BLaER1 (cell line): ENCODE results near the gene ADGRD1.

Experiments used
- H3K27ac ChIP-seq: shearing (Covaris generic); formaldehyde crosslinking; 2 replicates; pipeline ENCODE4 v1.8.1; 2022
- H3K27me3 ChIP-seq: shearing (Covaris generic); formaldehyde crosslinking; 2 replicates; pipeline ENCODE4 v1.8.1; 2022
- H3K36me3 ChIP-seq: shearing (Covaris generic); formaldehyde crosslinking; 2 replicates; pipeline ENCODE4 v1.8.1; 2022
- H3K4me1 ChIP-seq: shearing (Covaris generic); formaldehyde crosslinking; 2 replicates; pipeline ENCODE4 v1.8.1; 2022
- H3K4me2 ChIP-seq: shearing (Covaris generic); formaldehyde crosslinking; 2 replicates; pipeline ENCODE4 v1.8.1; 2022
- H3K4me3 ChIP-seq: shearing (Covaris generic); formaldehyde crosslinking; 2 replicates; pipeline ENCODE4 v1.8.1; 2022
- H3K9ac ChIP-seq: shearing (Covaris generic); formaldehyde crosslinking; 2 replicates; pipeline ENCODE4 v1.8.1; 2022
- H3K9me3 ChIP-seq: shearing (Covaris generic); formaldehyde crosslinking; 2 replicates; pipeline ENCODE4 v1.8.1; 2022
- H4K20me1 ChIP-seq: shearing (Covaris generic); formaldehyde crosslinking; 2 replicates; pipeline ENCODE4 v1.8.1; 2022
- Cebpa-rat ChIP-seq: shearing (Covaris generic); IDR thresholded peaks from 2 replicates; pipeline ENCODE4 v1.8.1; 2022

The ADGRD1 gene

GRCh38 chr12:131141514-131141913, 187.8 kb downstream of the ADGRD1 start:
- Histone ChIP-seq H3K27me3 (no peaks in the 10 kb centered on the region), H4K20me1 (no peaks in the 10 kb centered on the region), H3K4me3 (no peak overlapping the region), H3K9ac (no peak overlapping the region), H3K36me3 (no peaks in the 10 kb centered on the region; the same call in 1 of the 2 replicates), H3K9me3 (no peaks in the 10 kb centered on the region), H3K4me2 (peak overlapping the region; percentile 9; the same call in 1 of the 2 replicates), H3K27ac (no peak overlapping the region), H3K4me1 (peaks cover 51% of the 10 kb centered on the region)
- TF ChIP-seq Cebpa-rat = no peak

DNA sequence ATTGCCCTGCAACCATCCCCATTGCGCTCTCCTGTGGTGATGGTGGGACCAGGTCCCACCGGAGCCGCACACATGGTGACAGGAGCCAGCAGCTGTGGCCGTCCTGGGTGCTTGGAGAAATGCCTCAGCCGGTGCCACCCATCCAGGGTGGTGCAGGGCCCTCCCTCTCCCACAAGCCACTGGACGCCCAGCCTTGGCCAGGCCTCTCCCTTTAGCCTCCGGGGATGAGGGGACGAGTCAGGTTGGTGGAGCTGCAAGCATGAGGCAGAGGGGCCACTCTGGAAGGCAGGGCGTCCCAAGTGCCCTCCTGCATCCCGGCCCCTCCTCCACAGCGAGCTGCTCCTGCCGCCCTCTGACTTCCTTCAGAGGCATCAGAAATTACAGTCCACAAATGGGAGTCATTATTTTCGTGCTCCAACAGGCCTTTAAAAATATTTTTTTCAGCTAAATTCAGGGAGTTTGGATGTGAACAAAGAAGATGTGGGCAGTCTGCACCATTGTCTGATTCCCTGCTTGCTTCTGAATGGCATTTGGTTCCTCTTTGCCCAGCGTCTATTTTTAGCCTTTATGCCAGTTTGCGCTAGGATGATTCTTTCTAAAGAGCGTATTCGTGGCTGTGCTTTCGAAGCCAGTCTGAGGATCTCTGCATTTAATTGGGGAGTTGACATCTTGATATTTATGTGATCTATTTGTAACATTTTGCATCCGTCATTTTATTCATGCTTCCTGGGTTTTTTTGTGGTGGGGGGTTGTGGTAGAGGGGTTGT, 189.4 kb downstream of the ADGRD1 start:
- no peak for TF ChIP-seq Cebpa-rat
- peak overlapping the region; percentile 89 for H3K4me2 ChIP-seq

GRCh38 chr12:131146173-131146675, 192.5 kb downstream of the ADGRD1 start:
- no peak for TF ChIP-seq Cebpa-rat
- no peak overlapping the region for H3K4me3 ChIP-seq
- H3K4me1 ChIP-seq = peaks cover 49% of the 10 kb centered on the region
- H3K36me3 ChIP-seq = no peaks in the 10 kb centered on the region
- no peak overlapping the region for H3K9ac ChIP-seq
- H3K4me2 ChIP-seq = peak overlapping the region; percentile 70
- H4K20me1 ChIP-seq = no peaks in the 10 kb centered on the region
- no peaks in the 10 kb centered on the region for H3K27me3 ChIP-seq
- H3K9me3 ChIP-seq = no peaks in the 10 kb centered on the region
- H3K27ac ChIP-seq = peak overlapping the region; percentile 23; the same call in 1 of the 2 replicates

More for the DNA sequence above, 189.4 kb downstream of the ADGRD1 start:
- Histone ChIP-seq H3K4me1 (peaks cover 66% of the 10 kb centered on the region), H3K36me3 (no peaks in the 10 kb centered on the region), H3K9me3 (no peaks in the 10 kb centered on the region), H3K4me3 (peak overlapping the region; percentile 4), H3K9ac (no peak overlapping the region), H3K27me3 (no peaks in the 10 kb centered on the region), H4K20me1 (no peaks in the 10 kb centered on the region), H3K27ac (peak overlapping the region; percentile 62; the same call in 1 of the 2 replicates)

GRCh38 chr12:131147293-131147692, 193.6 kb downstream of the ADGRD1 start:
- Histone ChIP-seq H3K36me3 (no peaks in the 10 kb centered on the region), H3K9ac (no peak overlapping the region), H3K4me3 (no peak overlapping the region), H3K4me2 (peak overlapping the region; percentile 70), H3K4me1 (peaks cover 42% of the 10 kb centered on the region), H4K20me1 (no peaks in the 10 kb centered on the region), H3K9me3 (no peaks in the 10 kb centered on the region), H3K27ac (no peak overlapping the region), H3K27me3 (no peaks in the 10 kb centered on the region)
- no peak for TF ChIP-seq Cebpa-rat

GRCh38 chr12:131147894-131148293, 194.2 kb downstream of the ADGRD1 start:
- H3K27me3 ChIP-seq = no peaks in the 10 kb centered on the region
- no peak overlapping the region for H3K9ac ChIP-seq
- no peaks in the 10 kb centered on the region for H3K36me3 ChIP-seq
- H3K4me1 ChIP-seq = peaks cover 37% of the 10 kb centered on the region
- H3K27ac ChIP-seq = no peak overlapping the region
- H3K4me2 ChIP-seq = no peak overlapping the region
- H4K20me1 ChIP-seq = no peaks in the 10 kb centered on the region
- no peak for TF ChIP-seq Cebpa-rat
- H3K9me3 ChIP-seq = no peaks in the 10 kb centered on the region
- H3K4me3 ChIP-seq = no peak overlapping the region

- no peaks in the 10 kb centered on the region for H4K20me1 ChIP-seq
- no peaks in the 10 kb centered on the region for H3K9me3 ChIP-seq
- no peak overlapping the region for H3K4me2 ChIP-seq
- peaks cover 14% of the 10 kb centered on the region for H3K4me1 ChIP-seq
- H3K9ac ChIP-seq = no peak overlapping the region
- no peak overlapping the region for H3K4me3 ChIP-seq
- H3K27ac ChIP-seq = no peak overlapping the region
- H3K27me3 ChIP-seq = no peaks in the 10 kb centered on the region
- no peaks in the 10 kb centered on the region for H3K36me3 ChIP-seq
- TF ChIP-seq Cebpa-rat = no peak
Measured at GRCh38 chr12:131151558-131152345, 198.0 kb downstream of the ADGRD1 start.

DNA sequence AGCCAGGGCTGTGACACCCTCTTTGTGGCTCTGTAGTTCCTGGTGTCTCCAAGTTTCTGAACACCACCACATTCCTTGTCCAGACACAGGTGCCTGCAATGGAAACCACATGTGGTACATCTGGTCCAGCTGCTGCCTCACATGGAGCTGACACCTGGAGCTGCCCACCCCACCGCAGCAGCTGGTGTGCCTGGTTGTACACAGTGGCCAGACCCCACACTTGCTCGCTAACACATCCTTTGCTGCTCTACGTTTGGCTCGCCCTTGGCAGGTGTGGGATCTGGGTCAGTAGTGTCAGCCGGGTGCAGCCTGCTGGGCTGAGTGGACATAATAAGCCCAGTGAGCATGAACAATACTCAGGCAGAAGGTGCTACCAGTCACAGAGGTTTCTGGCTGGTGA, 198.9 kb downstream of the ADGRD1 start:
- Histone ChIP-seq H3K9ac (no peak overlapping the region), H3K4me2 (no peak overlapping the region), H3K27ac (no peak overlapping the region), H3K27me3 (no peaks in the 10 kb centered on the region), H3K4me1 (peaks cover 6% of the 10 kb centered on the region; the same call in 1 of the 2 replicates), H3K4me3 (no peak overlapping the region), H3K36me3 (no peaks in the 10 kb centered on the region), H4K20me1 (no peaks in the 10 kb centered on the region), H3K9me3 (no peaks in the 10 kb centered on the region)
- no peak for TF ChIP-seq Cebpa-rat

- no peak overlapping the region for H3K4me3 ChIP-seq
- no peak overlapping the region for H3K4me2 ChIP-seq
- no peaks in the 10 kb centered on the region for H4K20me1 ChIP-seq
- TF ChIP-seq Cebpa-rat = no peak
- H3K27me3 ChIP-seq = no peaks in the 10 kb centered on the region
- no peaks in the 10 kb centered on the region for H3K36me3 ChIP-seq
- no peak overlapping the region for H3K27ac ChIP-seq
- no peak overlapping the region for H3K9ac ChIP-seq
- H3K9me3 ChIP-seq = no peaks in the 10 kb centered on the region
- H3K4me1 ChIP-seq = peaks cover 2% of the 10 kb centered on the region; the same call in 1 of the 2 replicates
Measured at GRCh38 chr12:131153016-131153415, 199.3 kb downstream of the ADGRD1 start.

- Histone ChIP-seq H3K27ac (no peak overlapping the region), H3K9me3 (no peaks in the 10 kb centered on the region), H4K20me1 (no peaks in the 10 kb centered on the region), H3K4me3 (no peak overlapping the region), H3K9ac (no peak overlapping the region), H3K27me3 (no peaks in the 10 kb centered on the region), H3K4me1 (no peaks in the 10 kb centered on the region), H3K4me2 (no peak overlapping the region), H3K36me3 (no peaks in the 10 kb centered on the region)
- no peak for TF ChIP-seq Cebpa-rat
Measured at GRCh38 chr12:131153956-131154355, 200.2 kb downstream of the ADGRD1 start.

DNA sequence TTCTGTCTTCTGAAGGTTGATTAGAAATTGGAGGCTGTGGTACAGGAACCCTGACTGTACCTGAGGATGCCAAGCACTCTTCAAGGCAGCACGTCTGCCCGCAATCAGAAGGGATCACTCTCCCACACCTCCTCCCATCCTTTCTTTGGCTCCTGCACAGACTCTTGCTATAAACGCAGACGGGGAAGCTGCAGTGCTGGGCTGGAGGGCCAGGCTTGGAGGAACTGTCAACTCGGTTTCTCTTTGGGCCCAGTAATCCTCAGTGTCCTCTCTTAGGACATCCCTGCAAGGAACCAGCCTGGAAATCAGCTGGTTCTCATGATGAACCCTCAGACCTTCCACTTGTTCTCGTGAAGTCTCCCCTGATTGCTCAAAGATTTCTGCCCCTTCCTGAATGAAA, 201.4 kb downstream of the ADGRD1 start:
- no peaks in the 10 kb centered on the region for H3K4me1 ChIP-seq
- no peak overlapping the region for H3K4me3 ChIP-seq
- no peaks in the 10 kb centered on the region for H3K27me3 ChIP-seq
- no peak overlapping the region for H3K4me2 ChIP-seq
- H3K9ac ChIP-seq = no peak overlapping the region; the same call in 1 of the 2 replicates
- H3K36me3 ChIP-seq = no peaks in the 10 kb centered on the region
- H4K20me1 ChIP-seq = no peaks in the 10 kb centered on the region
- no peak overlapping the region for H3K27ac ChIP-seq
- no peaks in the 10 kb centered on the region for H3K9me3 ChIP-seq
- no peak for TF ChIP-seq Cebpa-rat
